CMK (cell line): ENCODE results near the gene CIB4.
"Not testable (repeated sequence)": the region's sequence is repeated elsewhere in the genome, so short reads cannot be mapped to it uniquely, and the experiment has no call there.

Source experiments
- DNase-seq: peaks from one replicate; pipeline ENCODE4 v3.0.0-alpha.2; 2010; ENCODE audit warnings: low read depth

Gene CIB4

DNA sequence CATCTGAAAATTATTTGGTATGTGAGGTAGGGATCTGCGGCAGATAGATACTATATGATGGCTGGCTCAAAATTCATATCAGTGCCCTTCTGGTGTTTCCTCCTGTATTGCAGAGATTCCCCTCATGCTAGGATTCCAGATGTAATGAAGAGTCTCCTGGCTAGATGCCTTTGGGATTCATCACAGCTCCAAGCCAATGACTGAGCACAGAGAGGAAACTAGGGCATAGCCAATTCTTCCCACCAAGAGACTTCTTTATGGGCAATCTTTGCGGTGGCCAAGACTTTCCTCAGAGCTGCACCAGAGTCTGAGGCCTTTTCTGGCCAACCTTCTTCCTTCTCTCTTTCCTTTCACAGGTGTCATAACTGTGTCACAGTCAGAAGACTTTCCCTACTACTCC, 25.5 kb upstream of the CIB4 start:
- no peak for DNase-seq

DNA sequence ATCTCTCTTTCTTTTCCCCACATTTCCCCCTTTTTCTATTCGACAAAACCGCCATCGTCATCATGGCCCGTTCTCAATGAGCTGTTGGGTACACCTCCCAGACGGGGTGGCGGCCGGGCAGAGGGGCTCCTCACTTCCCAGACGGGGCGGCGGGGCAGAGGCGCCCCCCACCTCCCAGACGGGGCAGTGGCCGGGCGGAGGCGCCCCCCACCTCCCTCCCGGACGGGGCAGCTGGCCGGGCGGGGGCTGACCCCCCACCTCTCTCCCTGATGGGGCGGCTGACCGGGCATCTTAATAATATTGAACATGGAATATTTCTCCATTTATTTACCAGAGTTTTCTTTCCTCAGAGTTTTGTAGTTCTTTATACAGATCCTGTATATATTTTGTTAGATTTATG, 24.1 kb upstream of the CIB4 start:
- not testable (repeated sequence) for DNase-seq

DNA sequence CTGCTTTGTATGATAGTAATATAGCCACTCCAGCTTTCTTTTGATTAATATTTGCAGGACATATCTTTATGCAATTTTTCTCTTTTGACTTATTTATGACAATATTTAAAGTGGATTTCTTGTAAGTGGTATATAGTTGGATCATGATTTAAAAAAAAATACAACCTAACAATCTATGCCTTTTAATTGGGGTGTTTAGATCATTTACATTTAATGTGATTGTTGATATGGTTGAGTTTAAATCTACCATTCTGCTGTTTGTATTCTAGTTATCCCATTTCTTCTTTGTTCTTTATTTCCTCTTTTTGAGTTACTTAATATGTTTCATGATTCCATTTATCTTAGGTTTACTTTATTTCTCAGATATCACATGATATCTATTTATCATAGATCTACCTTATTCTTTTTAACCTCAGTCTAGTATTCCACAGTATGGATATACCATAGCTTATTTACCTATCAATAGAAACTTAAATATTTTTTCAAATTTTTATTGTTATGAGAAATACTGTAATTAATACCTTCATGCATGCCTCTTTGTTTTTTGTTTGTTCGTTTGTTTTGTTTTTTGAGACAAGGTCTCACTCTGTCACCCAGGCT, 19.3 kb upstream of the CIB4 start:
- DNase-seq: no peak

DNA sequence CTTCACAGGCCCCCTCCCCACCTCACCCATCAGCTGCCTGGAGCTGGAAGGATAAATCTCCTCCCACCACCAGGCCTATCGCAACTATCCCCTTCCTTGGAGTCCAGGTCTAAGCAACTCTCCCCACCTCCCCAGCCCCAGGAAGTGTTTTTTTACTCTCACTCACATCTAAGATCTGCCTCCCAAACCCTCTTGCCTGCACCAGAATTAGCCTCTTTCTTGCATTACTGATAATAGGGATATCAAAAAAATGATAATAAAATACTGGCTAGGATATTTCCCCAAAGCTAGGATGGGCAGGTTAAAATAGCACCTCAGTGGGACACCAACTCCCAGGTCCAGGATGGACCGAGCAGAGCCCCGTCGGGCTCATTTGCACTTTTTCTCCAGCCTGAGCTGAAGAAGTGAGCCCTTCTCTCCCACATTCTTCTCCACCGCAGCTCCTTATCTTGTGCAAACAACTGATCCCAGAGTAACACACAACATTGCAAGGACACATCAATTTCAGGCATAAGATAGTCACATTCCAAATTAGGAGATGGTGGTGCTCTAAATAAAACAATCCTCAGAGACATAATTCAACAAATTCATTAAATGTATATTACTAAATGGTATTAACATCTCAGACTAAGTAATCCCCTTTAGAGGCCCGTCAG, 17.7 kb upstream of the CIB4 start:
- DNase-seq: no peak

DNA sequence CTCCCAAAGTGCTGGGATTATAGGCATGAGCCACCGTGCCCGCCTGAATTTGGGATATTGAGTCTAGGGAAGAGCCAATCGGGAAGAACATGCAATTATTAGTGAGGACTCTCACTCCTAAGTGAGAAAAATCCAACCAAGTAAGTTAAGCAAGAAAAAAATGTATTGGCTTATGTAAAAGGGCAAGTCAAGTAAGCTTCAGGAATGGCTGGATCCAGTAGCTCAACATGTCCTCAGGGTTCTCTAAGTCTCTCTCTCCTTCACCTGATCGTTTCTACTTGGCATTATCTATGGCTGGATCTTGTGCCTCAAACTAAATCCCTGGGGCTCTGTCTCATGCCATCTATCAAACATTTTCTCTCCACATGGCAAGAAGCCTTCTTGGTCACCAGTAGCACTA, 16.1 kb upstream of the CIB4 start:
- DNase-seq: no peak

DNA sequence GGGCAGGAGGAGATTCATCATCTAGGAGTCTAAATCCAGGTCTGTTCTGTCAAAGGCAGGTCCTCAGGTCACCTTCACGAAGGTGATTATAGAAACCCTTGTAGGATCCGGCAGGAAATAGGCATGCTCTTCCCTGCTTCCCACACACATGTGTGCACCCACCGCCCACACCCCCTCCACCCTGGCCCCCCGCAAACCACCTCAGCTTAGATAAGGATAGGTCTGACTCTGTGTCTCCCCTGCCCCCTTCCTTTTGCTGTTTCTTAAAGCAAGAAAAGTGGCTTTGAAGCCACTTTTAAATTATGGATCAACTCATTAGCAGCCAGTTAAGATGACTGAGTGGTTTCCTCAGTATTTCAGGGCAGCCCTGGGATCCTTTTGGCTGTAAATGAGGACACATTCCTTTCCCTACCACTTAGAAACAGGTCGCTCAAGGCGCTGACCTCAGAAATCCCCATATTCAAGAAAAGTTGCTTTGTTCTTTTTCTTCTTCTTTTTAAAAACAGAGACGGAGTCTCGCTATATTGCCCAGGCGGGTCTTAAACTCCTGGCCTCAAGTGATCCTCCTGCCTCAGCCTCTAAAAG, 14.5 kb upstream of the CIB4 start:
- DNase-seq: no peak

DNA sequence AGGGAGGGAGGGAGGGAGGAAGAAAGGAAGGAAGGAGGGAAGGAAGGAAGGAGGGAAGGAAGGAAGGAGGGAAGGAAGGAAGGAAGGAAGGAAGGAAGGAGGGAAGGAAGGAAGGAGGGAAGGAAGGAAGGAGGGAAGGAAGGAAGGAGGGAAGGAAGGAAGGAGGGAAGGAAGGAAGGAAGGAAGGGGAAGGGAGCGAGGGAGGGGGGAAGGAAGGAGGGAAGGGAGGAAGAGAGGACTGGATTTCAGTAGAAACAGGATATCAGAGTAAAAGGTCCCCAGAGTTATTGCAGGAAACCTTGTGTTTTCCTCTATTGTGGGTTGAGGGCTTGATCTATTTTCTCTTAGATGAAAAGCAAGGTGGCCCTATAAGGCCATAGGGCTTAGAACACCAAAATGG, 14.0 kb upstream of the CIB4 start:
- DNase-seq: not testable (repeated sequence)

DNA sequence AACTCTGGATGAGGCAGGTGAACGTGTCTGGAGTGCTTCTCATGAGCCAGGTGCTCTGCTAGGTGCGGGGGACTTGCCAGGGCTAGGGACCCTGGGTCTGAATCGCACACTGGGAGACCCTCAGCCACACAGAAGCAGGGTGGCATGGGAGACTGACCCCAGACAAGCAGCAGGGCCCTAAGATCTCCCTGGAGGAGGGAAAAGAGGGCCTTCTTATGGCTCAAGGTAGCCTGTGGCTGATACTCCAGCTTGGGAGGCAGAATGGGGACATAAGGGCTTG, 12.8 kb upstream of the CIB4 start:
- DNase-seq: no peak

DNA sequence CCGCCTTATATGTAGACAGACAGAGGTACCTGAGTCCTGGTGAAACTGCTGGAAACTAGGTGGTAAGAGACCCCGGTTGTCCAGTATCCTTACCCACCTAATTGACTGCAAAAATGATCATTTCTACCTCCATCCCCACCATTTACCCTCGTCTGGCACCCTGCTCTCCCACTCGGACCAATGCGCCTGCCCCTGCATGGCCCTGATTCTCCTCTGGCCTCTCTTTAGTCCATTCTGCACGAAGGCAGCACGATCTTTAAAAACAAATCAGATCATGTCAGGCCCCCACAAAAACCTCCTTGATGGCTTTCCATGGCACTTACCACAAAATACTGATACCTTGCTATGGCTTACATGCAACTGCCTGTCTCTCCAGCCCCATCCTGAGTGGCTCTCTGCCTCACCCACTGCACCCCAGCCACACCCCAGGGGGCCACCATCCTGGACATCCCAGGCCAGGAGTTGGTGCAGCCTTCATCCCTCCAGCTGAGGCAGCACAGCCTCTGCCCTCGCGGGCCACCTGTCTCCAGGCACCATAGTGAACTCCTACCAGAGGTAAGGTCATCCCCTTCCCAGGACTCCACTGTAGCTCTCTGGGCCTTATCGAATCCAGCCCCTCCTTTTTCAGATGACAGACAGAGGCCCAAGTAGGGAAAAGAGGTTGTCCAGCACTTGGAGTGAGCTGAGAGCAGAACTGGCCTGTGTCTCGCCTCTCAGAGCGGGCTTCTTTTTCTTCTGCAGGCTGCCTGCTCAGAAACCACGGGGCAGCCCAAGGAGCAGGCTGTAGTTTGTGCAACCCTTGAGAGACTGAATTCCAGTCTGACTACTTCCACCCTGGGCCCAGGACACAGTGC, 12.3 kb upstream of the CIB4 start:
- DNase-seq: no peak

DNA sequence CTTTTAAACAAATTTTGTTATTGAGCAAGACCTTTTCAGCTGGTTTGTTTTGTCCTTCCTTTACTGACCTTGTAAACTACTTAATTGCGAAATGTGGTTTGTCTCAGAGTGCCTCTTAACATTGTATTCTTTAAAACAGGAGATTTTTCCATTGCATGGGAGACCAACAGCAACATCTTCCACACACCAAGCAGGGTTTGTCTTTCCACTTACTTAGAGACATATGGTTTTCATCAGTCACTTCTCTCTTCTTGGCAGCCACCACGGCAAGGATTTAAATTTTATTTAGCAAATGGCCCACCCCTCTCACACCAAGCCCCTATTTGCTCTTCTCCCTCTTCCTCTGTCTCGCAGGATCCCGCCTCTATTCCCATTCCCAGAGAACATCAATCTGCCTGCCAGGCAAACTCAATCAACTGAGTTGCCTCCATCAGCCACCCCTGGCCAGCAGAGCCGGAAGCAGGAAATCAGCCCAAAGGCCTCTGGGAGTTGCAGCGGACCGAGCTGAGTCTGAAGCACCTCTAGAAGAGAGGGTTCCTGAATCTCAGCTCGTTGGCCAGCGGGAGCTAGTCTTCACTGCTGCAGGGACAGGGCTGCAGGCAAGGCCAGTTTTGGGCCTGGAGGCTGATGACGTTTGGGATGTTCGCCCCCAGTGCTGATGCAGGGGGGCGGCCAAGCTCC, 11.3 kb upstream of the CIB4 start:
- no peak for DNase-seq

DNA sequence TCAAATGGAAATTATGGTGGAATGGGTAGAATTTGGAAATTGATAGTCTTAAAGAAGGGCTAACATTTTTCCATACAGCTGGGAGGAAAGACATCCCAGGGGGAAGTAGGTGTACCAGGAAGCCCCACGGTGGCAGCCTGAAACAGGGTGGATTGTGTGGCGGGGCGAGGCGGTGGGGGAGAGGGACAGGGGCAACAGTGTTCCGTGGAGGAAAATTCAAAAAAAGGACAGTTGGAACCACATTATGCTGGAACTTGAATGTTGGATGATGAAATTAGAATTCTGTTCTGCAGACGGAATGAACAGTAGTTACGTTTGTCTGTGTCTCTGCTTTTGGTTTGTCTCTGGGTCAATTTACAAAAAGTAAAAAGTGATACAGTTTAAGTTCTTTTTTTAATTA, 10.6 kb upstream of the CIB4 start:
- DNase-seq: no peak

DNA sequence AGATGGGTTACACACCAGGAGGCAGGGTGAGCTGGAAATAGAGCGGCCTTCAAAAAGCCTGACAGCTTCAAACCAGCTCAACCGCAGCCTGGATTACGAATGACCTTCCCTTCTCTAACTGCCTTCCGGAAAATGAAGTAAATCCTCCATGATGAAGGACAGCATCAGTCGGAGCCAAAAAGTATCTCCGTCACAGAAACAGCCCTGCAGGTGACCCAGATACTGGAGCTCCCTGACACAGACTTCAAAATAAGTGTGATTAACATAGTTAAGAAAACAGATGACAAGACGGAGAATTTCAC, 10.3 kb upstream of the CIB4 start:
- DNase-seq: no peak

DNA sequence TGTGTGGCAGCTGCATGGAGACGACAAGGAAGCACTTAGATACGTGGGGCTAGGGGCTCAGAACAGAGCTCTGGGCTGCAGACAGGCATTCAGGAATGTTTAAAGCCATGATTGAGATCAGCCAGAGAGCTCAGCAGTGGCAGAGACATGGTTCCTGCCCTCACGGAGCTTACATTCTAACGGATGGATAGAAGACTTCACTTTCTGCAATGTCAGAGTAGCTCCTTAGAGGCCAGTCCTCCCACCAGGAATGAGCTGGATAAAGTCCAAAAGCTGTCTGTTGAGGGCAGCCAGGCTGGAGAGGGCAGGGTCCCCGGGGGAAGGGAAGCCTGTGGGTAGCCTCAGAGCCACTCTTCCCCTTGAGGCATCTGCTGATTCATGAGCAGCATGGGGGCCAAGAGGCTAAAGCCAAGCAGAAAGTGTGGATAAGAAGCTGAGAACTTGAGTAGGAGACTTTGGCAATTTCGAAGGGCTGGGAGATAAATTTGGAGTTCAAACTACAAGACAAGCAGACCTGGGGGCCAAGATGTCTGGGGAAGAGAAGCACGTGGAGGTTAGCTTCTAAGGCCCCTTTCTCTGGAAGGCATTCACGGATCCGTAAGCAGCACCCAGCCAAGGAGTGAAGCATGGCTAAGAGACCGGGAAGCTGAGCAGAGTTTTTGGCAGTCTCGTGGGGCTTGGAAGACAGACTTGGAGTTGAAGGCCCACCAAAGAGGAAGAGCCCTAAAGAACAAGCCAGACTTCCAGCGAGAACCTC, 9.7 kb upstream of the CIB4 start:
- DNase-seq: no peak

DNA sequence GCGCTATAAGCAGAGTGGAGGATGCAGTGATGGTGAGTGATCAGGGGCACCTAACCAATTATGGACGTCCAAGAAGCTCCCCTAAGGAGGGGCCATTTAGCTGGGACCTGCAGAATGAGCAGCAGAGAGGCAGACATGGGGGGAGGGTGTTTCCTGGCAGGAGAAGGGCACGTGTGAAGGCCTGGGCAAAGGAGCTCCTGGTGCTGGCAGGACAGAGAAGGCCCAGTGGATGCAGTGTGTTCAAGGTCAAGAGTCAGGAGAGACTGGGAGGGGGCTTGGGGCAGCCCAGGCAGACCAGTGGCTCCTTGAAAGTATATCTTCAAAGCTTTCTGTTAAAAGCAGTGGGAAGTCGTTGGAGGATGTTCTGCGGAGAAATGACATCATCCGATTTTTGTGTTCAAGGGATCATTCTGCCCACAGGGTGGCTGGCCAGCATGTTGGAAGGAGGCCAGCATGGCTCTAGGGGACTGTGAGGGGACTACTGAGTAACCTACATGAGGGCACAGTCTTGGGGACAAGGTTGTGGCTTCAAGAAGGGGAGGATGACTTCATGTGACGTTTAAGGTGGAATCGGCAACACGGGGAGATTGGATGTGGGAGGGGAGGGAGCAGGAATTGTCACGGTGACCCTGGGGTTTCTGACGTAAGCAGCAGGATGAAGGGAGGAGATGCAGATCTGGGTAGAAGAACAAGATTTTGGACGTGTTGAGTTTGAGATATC, 9.0 kb upstream of the CIB4 start:
- DNase-seq: no peak

DNA sequence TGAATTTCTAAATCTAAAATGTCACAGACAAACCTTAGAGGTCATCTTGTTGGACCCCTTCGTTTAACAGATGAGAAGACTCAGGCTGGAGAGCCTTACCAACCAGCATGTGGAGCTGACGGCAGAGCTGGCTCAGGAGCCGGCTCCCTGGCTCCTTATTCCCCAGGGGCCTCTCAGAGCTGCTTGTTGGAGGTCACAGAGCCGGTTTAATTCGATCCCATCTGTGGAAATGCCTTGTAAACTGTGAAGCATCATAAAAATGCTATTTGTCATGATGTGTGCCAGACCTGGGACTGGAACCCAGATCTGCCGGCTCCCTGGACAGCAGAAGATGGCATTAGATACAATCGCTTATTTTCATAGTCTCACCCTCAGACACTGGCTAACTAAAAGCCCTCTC, 8.2 kb upstream of the CIB4 start:
- no peak for DNase-seq

DNA sequence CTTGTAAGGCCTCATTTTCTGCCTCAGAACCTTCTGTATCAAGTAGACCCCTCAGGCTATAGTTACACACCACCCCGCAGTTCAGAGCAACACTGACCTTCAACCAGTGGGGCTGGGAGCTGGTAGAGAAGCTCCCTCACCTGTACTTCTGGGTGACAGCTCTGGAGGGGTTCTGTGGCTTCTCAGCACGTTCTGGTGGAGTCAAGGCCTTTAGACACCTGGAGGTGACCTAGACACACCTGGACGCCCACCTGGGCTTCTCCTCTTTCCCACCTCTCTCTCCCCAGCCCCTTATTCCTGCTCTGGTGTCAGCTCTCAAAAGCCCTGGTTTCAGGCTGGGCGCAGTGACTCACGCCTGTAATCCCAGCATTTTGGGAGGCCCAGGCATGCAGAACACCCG, 7.3 kb upstream of the CIB4 start:
- no peak for DNase-seq

DNA sequence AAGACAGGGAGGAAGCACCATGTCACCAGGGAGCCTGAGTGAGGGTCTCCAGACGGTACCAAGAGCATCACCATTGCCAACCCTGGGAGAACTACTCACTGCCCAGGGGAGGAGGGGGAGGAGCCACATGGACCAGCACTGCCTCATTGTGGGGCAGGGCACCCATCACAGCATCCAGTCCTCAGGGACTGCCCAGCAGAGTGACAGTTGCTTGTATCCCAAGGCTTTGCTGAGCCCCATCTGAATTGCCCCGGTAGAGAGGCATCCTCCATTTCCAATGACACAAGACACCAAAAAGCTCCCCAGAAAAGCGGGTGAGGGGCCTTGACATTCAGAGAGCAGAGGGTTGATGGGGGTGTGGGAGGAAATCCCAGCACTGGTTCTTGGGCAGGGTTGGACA, 6.8 kb upstream of the CIB4 start:
- no peak for DNase-seq

DNA sequence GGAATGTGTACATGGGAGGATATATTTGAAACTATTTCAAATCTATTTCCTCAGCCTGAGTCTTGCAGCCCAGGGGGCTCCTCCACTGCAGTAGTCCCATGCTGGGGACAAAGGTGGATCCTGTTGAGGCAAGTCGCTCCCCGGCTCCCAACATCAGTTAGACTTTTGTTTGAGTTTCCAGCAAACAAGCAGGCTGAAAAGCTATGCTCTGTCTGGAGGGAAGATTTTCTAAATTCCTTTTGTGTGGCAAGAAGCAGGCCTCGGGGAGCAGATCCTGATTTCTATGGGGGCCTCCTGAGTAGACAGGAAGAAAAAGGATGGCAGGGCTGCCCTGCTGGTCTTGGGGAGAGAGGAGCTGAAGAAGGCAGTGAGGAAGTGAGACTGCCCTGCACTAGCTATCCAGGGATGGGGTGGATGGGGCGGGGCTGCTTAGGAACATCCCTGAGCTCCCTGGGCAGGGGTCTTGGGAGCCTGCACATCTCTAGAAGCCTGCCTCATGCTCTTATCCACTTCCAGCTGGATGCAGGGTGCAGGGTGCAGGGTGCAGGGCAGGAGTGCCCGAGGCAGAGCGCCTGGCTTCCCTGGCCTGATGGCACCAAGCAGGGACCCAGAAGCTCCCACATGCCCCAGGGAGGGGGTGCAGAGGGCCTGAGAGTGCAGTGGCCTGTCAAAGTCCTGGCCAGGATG, 6.0 kb upstream of the CIB4 start:
- no peak for DNase-seq

DNA sequence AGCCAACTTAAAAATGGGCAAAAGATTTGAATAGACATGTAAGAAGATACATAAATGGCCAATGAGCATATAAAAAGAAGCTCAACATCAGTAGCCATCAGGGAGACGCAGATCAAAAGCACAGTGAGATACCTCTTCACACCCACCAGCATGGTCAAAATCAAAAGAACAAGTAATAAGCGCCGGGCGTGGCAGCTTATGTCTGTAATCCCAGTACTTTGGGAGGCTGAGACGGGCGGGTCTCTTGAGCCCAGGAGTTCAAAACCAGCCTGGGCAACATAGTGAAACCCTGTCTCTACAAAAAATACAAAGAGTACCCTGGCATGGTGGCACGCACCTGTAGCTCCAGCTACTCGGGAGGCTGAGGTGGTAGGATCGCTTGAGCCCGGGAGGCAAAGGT, 4.6 kb upstream of the CIB4 start:
- DNase-seq: no peak

DNA sequence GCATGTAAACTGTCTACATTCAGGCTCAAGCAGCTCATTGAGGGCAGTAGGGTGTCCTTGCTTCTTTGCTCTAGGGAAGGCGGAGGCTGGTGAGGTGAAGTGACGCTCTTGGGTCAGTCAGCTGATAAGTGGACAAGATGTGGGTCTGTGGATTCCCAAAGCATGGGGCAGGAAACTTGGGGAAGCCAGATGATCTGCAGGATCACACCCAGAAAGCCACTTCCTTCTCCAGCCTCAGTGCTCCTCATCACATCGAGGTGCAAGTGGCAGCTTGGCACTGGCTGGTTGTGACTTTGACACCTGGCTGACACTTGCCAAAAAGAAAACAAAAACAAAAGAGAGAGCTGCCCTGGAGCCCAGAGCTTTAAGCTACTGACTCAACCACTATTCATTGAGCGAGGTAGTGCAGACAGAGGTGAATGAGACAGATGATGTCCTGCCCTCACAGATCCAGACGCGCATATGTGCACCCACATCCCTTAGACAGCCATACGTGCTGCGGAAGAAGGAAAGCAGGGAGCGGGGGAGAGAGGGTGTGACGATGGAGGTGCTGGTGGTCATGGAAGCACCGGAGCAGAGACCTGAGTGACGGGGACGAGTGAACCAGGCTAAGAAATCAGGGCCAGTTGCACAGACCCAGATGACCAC, 3.1 kb upstream of the CIB4 start:
- no peak for DNase-seq
